SU-DHL-6 (cell line): Measurements from ENCODE around the gene KLK13.

ENCODE experiments used
- EZH2phosphoT487 ChIP-seq: fragments of 200-600 bp; sonication (generic), shearing (Covaris generic); conservative IDR thresholded peaks from 2 replicates; pipeline ENCODE4 v1.6.1; 2018; ENCODE audit warnings: mild to moderate bottlenecking, antibody characterized with exemption, low read length, moderate library complexity, mixed read lengths
- TF ChIP-seq, protein P1 (sequence below): fragments of 200-600 bp; sonication (generic); IDR thresholded peaks from one replicate; pipeline ENCODE4 v1.5.1; 2017; ENCODE audit warnings: antibody characterized with exemption, mild to moderate bottlenecking, low read length, moderate library complexity; ENCODE audit not compliant: insufficient read depth, poor library complexity, severe bottlenecking

DNA sequence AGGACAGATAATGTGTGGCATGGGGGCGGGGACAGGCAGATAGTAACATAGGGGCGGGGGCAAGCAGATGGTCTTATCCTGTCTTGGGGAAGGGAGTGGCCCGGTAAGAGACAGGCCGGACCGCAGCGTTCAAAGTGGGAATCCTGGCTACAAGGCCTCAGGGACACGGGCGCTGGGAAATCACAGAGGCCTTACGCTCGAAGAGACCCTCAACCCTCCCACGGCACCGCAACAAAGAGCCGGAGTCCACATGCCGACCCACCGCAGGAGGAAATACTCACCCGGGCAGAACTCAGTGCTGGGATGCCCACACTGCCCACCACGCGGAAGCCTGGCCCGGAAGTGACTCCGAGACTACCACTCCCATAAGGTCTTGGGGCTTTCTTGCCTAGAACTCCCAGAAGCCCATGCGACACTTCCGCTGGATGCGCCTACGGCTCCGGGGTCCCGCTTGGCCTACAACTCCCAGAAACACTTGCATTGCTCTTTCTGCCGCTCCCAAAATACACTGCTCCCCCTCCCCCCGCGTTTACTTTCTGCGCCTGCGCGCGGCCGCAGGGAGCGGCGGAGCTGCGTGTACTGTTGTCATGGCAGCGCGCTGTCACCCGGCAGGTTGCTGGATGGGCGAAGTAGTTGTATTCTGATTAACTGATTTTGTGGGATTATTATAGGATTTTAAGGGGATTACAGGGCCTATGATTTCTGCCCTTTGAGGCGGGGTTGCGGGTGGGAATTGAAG, 43.3 kb upstream of the KLK13 start, which contains the start of gene CTU1:
- TF ChIP-seq, protein P1, sequence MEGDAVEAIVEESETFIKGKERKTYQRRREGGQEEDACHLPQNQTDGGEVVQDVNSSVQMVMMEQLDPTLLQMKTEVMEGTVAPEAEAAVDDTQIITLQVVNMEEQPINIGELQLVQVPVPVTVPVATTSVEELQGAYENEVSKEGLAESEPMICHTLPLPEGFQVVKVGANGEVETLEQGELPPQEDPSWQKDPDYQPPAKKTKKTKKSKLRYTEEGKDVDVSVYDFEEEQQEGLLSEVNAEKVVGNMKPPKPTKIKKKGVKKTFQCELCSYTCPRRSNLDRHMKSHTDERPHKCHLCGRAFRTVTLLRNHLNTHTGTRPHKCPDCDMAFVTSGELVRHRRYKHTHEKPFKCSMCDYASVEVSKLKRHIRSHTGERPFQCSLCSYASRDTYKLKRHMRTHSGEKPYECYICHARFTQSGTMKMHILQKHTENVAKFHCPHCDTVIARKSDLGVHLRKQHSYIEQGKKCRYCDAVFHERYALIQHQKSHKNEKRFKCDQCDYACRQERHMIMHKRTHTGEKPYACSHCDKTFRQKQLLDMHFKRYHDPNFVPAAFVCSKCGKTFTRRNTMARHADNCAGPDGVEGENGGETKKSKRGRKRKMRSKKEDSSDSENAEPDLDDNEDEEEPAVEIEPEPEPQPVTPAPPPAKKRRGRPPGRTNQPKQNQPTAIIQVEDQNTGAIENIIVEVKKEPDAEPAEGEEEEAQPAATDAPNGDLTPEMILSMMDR: no peak
- TF ChIP-seq EZH2phosphoT487: no peak
